Vagina (tissue), 2 donors: Measurements from ENCODE around the gene CCDC137. TPM values are rescaled to one million over a fixed set of nuclear protein-coding genes. Genes with fewer than 3 reads are reported as not detected.

Source experiments
- DNase-seq, 2 donors: peaks; one replicate each; pipeline ENCODE4 v3.0.0-alpha.2; 2017; ENCODE audit errors: extremely low spot score in 2 of 2
- H3K27ac ChIP-seq: fragments of 200-600 bp; sonication (generic); one replicate; pipeline ENCODE4 v1.5.1; 2019
- H3K27me3 ChIP-seq: fragments of 200-600 bp; sonication (generic); one replicate; pipeline ENCODE4 v1.5.1; 2019
- H3K36me3 ChIP-seq, 2 donors: fragments of 200-600 bp; sonication (generic); one replicate each; pipeline ENCODE4 v1.5.1; 2017 to 2019
- H3K4me1 ChIP-seq: fragments of 200-600 bp; sonication (generic); one replicate; pipeline ENCODE4 v1.5.1; 2019
- H3K4me3 ChIP-seq, 2 donors: fragments of 200-600 bp; sonication (generic); 1 replicate in 1 of 2; 2 replicates in 1 of 2; pipeline ENCODE4 v1.5.1; 2016 to 2019
- H3K9me3 ChIP-seq: fragments of 200-600 bp; sonication (generic); one replicate; pipeline ENCODE4 v1.5.1; 2019
- POLR2A ChIP-seq, 2 donors: fragments of 450-650 bp; IDR thresholded peaks; one replicate each; pipeline ENCODE4 v1.6.1; 2017; ENCODE audit warnings: antibody characterized with exemption in 2 of 2, mild to moderate bottlenecking in 2 of 2, moderate library complexity in 2 of 2
- POLR2AphosphoS5 ChIP-seq, 2 donors: sonication (generic); formaldehyde crosslinking; IDR thresholded peaks; one replicate each; pipeline ENCODE4 v1.9.0; 2017; ENCODE audit warnings: antibody characterized with exemption in 2 of 2, mild to moderate bottlenecking in 2 of 2, low read depth in 1 of 2; ENCODE audit not compliant: insufficient read depth in 1 of 2
- intact Hi-C: fragments of 100-400 bp; cut with DNase I; formaldehyde crosslinking; loops from one replicate; pipeline ENCODE4 v1.15.1; 2023
- total RNA-seq: library from RNA; depleted of rRNA; stranded (reverse); fragments of >200 nt; gene quantifications from one replicate; pipeline ENCODE4 v1.2.3, GENCODE V29; 2016
- TF ChIP-seq, protein P1 (sequence below), 3 experiments: fragments of 450-650 bp in 2 of 3; fragments of 200-600 bp in 1 of 3; sonication (generic) in 1 of 3; IDR thresholded peaks; one replicate each; pipeline ENCODE4 v1.5.1; 2017 to 2019; ENCODE audit warnings: antibody characterized with exemption in 3 of 3, mild to moderate bottlenecking in 2 of 3, moderate library complexity in 2 of 3

CCDC137 gene
- total RNA-seq, 1 donor from 2014 or later, result 13.8 TPM

DNA sequence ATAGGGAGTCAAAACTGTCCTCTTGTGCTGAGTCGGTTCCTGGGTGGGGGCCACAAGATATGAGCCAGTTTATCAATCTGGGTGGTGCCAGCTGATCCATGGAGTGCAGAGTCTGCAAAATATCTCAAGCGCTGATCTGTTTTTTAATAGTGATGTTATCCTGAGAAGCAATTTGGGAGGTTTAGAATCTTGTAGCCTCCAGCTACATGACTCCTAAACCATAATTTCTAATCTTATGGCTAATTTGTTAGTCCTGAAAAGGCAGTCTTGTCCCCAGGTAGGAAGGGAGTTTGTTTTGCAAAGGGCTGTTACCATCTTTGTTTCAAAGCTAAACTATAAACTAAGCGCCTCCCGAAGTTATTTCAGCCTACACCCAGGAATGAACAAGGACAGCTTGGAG, 27.9 kb upstream of the CCDC137 start:
- Histone ChIP-seq H3K27ac (no peak overlapping the region), H3K4me1 (peaks cover 26% of the 10 kb centered on the region), H3K36me3 (no peaks in the 10 kb centered on the region), H3K4me3 (no peak overlapping the region), H3K9me3 (no peaks in the 10 kb centered on the region), H3K27me3 (no peaks in the 10 kb centered on the region)
- DNase-seq, result no peak
- TF ChIP-seq POLR2AphosphoS5 (IDR thresholded peaks at IDR 0.05; ENCODE audit: insufficient read depth in 1 of 2, low read depth in 1 of 2), result no peak
- TF ChIP-seq POLR2A (IDR thresholded peaks at IDR 0.05), result no peak
- TF ChIP-seq, protein P1, sequence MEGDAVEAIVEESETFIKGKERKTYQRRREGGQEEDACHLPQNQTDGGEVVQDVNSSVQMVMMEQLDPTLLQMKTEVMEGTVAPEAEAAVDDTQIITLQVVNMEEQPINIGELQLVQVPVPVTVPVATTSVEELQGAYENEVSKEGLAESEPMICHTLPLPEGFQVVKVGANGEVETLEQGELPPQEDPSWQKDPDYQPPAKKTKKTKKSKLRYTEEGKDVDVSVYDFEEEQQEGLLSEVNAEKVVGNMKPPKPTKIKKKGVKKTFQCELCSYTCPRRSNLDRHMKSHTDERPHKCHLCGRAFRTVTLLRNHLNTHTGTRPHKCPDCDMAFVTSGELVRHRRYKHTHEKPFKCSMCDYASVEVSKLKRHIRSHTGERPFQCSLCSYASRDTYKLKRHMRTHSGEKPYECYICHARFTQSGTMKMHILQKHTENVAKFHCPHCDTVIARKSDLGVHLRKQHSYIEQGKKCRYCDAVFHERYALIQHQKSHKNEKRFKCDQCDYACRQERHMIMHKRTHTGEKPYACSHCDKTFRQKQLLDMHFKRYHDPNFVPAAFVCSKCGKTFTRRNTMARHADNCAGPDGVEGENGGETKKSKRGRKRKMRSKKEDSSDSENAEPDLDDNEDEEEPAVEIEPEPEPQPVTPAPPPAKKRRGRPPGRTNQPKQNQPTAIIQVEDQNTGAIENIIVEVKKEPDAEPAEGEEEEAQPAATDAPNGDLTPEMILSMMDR (IDR thresholded peaks at IDR 0.05), result no peak
- intact Hi-C loops, result no loop called here

DNA sequence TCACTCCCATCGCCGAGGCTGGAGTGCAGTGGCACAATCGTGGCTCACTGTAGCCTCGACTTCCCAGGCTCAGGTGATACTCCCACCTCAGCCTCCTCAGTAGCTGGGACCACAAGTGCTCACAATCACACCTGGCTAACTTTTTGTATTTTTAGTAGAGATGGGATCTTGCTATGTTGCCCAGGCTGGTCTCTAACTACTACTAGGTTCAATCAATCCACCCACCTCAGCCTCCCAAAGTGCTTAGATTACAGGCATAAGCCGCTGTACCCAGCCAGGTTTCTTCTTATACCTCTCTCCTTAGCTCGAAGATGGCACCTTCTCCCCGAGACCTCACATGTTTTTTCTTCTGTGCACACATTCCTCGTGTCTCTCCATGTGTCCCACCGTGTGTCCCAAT, 26.5 kb upstream of the CCDC137 start:
- H3K36me3 ChIP-seq, result no peaks in the 10 kb centered on the region
- intact Hi-C loops, result no loop called here
- H3K27ac ChIP-seq, result no peak overlapping the region
- no peak for TF ChIP-seq POLR2AphosphoS5 (IDR thresholded peaks at IDR 0.05; ENCODE audit: insufficient read depth in 1 of 2, low read depth in 1 of 2)
- no peak for TF ChIP-seq POLR2A (IDR thresholded peaks at IDR 0.05)
- TF ChIP-seq, protein P1 (IDR thresholded peaks at IDR 0.05), result no peak
- peaks cover 14% of the 10 kb centered on the region for H3K4me1 ChIP-seq
- no peak overlapping the region for H3K4me3 ChIP-seq
- no peaks in the 10 kb centered on the region for H3K27me3 ChIP-seq
- H3K9me3 ChIP-seq, result no peaks in the 10 kb centered on the region
- DNase-seq, result no peak

DNA sequence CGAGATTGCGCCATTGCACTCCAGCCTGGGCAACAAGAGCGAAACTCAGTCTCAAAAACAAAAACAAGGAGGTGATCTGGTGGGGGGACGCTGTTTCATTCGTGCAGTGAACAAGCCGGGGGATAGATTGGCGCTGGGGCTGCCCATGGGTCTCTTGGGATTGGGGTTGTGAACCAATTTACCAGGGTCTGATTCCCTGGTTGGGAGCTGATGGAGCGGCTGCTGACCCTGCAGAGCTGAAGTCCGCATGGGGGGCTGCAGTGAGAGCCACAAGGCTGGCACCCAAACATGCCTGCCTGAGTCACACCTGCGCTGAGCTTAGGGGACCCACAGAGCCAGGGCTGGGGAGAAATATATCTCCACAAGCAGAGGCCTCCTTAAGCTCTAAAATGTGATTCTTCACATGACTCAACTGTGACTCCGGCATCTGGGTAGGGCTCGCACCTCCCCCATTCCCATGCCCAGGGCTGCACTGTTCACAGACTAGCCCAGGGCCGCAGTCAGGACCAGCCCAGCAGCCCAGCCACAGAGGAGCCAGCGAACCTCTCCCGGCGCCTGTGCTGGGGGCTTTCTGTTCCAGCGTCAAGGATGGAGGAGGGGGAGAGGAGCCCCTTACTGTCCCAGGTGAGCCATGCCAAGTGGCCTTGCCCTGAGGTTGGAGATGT, 24.6 kb upstream of the CCDC137 start:
- Histone ChIP-seq H3K4me1 (no peaks in the 10 kb centered on the region), H3K36me3 (no peaks in the 10 kb centered on the region), H3K27me3 (no peaks in the 10 kb centered on the region), H3K27ac (no peak overlapping the region), H3K9me3 (no peaks in the 10 kb centered on the region), H3K4me3 (no peak overlapping the region)
- TF ChIP-seq POLR2A (IDR thresholded peaks at IDR 0.05), result no peak
- no peak for TF ChIP-seq POLR2AphosphoS5 (IDR thresholded peaks at IDR 0.05; ENCODE audit: insufficient read depth in 1 of 2, low read depth in 1 of 2)
- TF ChIP-seq, protein P1 (IDR thresholded peaks at IDR 0.05), result no peak
- no peak for DNase-seq
- intact Hi-C loops, result no loop called here

DNA sequence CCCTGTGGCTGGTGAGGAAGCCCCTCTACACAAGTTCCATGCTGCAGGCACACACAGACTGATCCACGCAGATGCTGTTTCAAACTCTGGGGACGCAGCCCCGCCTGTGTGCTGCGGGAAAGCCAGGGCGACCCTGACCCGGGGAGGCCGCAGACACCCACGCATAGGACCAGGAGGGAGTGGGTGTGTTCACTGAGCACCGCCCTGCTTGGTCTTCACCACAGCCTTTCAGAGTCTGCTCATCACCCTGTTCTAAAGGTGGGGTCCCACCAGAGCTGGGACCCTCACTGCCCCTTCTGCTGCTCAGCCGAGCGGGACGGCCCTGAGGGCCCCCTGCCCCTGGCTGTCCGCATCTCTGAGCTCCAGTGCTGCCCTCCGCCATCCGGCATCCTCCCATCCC, 22.0 kb upstream of the CCDC137 start:
- DNase-seq, result no peak
- no peaks in the 10 kb centered on the region for H3K27me3 ChIP-seq
- intact Hi-C loops, result no loop called here
- H3K27ac ChIP-seq, result no peak overlapping the region
- H3K4me1 ChIP-seq, result no peaks in the 10 kb centered on the region
- TF ChIP-seq POLR2A (IDR thresholded peaks at IDR 0.05), result no peak
- TF ChIP-seq, protein P1 (IDR thresholded peaks at IDR 0.05), result no peak
- no peak for TF ChIP-seq POLR2AphosphoS5 (IDR thresholded peaks at IDR 0.05; ENCODE audit: insufficient read depth in 1 of 2, low read depth in 1 of 2)
- H3K9me3 ChIP-seq, result no peaks in the 10 kb centered on the region
- no peaks in the 10 kb centered on the region for H3K36me3 ChIP-seq
- H3K4me3 ChIP-seq, result no peak overlapping the region
